H9 (cell line): Measurements from ENCODE around the gene FAF1. TPM values are rescaled to one million over a fixed set of nuclear protein-coding genes. Genes with fewer than 3 reads are reported as not detected.

ENCODE experiments used
- DNase-seq: peaks from one replicate; pipeline ENCODE4 v3.0.0-alpha.2; 2017
- H2AFZ ChIP-seq: one replicate; pipeline ENCODE4 v1.6.1; 2013; ENCODE audit warnings: mild to moderate bottlenecking, low read length, control low read depth, moderate library complexity
- H2AK5ac ChIP-seq: 2 replicates; pipeline ENCODE4 v1.6.1; 2013; ENCODE audit warnings: low read length, control low read depth, mixed read lengths; ENCODE audit not compliant: insufficient read length
- H2BK120ac ChIP-seq: one replicate; pipeline ENCODE4 v1.6.1; 2013; ENCODE audit warnings: low read depth, mild to moderate bottlenecking, low read length, control low read depth, inconsistent platforms; ENCODE audit not compliant: poor library complexity, severe bottlenecking
- H2BK12ac ChIP-seq: 2 replicates; pipeline ENCODE4 v1.6.1; 2013; ENCODE audit warnings: low read length, control low read depth, mixed read lengths, low read depth; ENCODE audit not compliant: insufficient read length
- H2BK15ac ChIP-seq: 2 replicates; pipeline ENCODE4 v1.6.1; 2013; ENCODE audit warnings: low read depth, low read length, control low read depth
- H2BK20ac ChIP-seq: one replicate; pipeline ENCODE4 v1.6.1; 2013; ENCODE audit warnings: low read depth, mild to moderate bottlenecking, low read length, control low read depth, inconsistent platforms; ENCODE audit not compliant: poor library complexity, severe bottlenecking
- H2BK5ac ChIP-seq: 2 replicates; pipeline ENCODE4 v1.6.1; 2013; ENCODE audit warnings: low read length, control low read depth, mixed read lengths; ENCODE audit not compliant: insufficient read length
- H3K14ac ChIP-seq: 2 replicates; pipeline ENCODE4 v1.6.1; 2013; ENCODE audit warnings: low read length, control low read depth; ENCODE audit not compliant: insufficient read depth
- H3K18ac ChIP-seq: 2 replicates; pipeline ENCODE4 v1.6.1; 2013; ENCODE audit warnings: low read depth, mild to moderate bottlenecking, mixed read lengths, low read length, control low read depth; ENCODE audit not compliant: insufficient read length
- H3K23ac ChIP-seq: 2 replicates; pipeline ENCODE4 v1.6.1; 2013; ENCODE audit warnings: low read length, control low read depth, mixed read lengths, low read depth; ENCODE audit not compliant: insufficient read length
- H3K23me2 ChIP-seq: 2 replicates; pipeline ENCODE4 v1.6.1; 2013; ENCODE audit warnings: low read depth, mild to moderate bottlenecking, mixed read lengths, low read length, control low read depth; ENCODE audit not compliant: insufficient read length, poor library complexity, severe bottlenecking
- H3K27ac ChIP-seq: 2 replicates; pipeline ENCODE4 v1.5.1; 2013; ENCODE audit warnings: low read length, control low read depth, mixed read lengths, low read depth; ENCODE audit not compliant: insufficient read length
- H3K27me3 ChIP-seq: 2 replicates; pipeline ENCODE4 v1.6.1; 2013; ENCODE audit warnings: low read length, control low read depth, inconsistent platforms; ENCODE audit not compliant: insufficient read depth
- H3K4ac ChIP-seq: 2 replicates; pipeline ENCODE4 v1.6.1; 2013; ENCODE audit warnings: low read depth, mild to moderate bottlenecking, control low read depth, inconsistent platforms, low read length, moderate library complexity
- H3K4me1 ChIP-seq: 2 replicates; pipeline ENCODE4 v1.6.1; 2013; ENCODE audit warnings: low read length, control low read depth, inconsistent platforms; ENCODE audit not compliant: insufficient read depth
- H3K4me2 ChIP-seq: 2 replicates; pipeline ENCODE4 v1.6.1; 2013; ENCODE audit warnings: low read length, control low read depth, mixed read lengths; ENCODE audit not compliant: insufficient read length, insufficient read depth
- H3K56ac ChIP-seq: 2 replicates; pipeline ENCODE4 v1.6.1; 2013; ENCODE audit warnings: low read depth, mild to moderate bottlenecking, mixed read lengths, low read length, control low read depth; ENCODE audit not compliant: insufficient read length
- H3K79me1 ChIP-seq: 2 replicates; pipeline ENCODE4 v1.6.1; 2013; ENCODE audit warnings: low read depth, mild to moderate bottlenecking, moderate library complexity, low read length, control low read depth, inconsistent platforms; ENCODE audit not compliant: insufficient read depth, poor library complexity, severe bottlenecking
- H3K79me2 ChIP-seq: 2 replicates; pipeline ENCODE4 v1.6.1; 2013; ENCODE audit warnings: low read length, control low read depth, inconsistent platforms; ENCODE audit not compliant: insufficient read depth
- H3K9ac ChIP-seq: 2 replicates; pipeline ENCODE4 v1.6.1; 2013; ENCODE audit warnings: low read length, control low read depth, mixed read lengths; ENCODE audit not compliant: insufficient read length; ENCODE audit errors: extremely low read depth
- H3K9me3 ChIP-seq: one replicate; pipeline ENCODE4 v1.6.1; 2013; ENCODE audit warnings: low read depth, low read length, inconsistent platforms; ENCODE audit not compliant: control insufficient read depth
- H3T11ph ChIP-seq: one replicate; pipeline ENCODE4 v1.6.1; 2013; ENCODE audit warnings: mild to moderate bottlenecking, low read length, control low read depth, inconsistent platforms
- H4K20me1 ChIP-seq: one replicate; pipeline ENCODE4 v1.6.1; 2013; ENCODE audit not compliant: control insufficient read depth, insufficient read length, insufficient read depth
- H4K5ac ChIP-seq: 2 replicates; pipeline ENCODE4 v1.6.1; 2013; ENCODE audit warnings: low read depth, mild to moderate bottlenecking, mixed read lengths, low read length, control low read depth; ENCODE audit not compliant: insufficient read length
- H4K8ac ChIP-seq: replicated peaks from 2 replicates; pipeline ENCODE4 v1.6.1; 2013; ENCODE audit warnings: low read length, control low read depth, mixed read lengths, low read depth; ENCODE audit not compliant: insufficient read length
- H4K91ac ChIP-seq: 2 replicates; pipeline ENCODE4 v1.6.1; 2013; ENCODE audit warnings: low read depth, mild to moderate bottlenecking, moderate library complexity, mixed read lengths, low read length, control low read depth; ENCODE audit not compliant: insufficient read length
- H3K27ac Mint-ChIP-seq, 3 experiments: 2 replicates in 2 of 3; 3 replicates in 1 of 3; pipeline ENCODE4 v1.8.0; 2020 to 2021; ENCODE audit warnings: mixed read lengths in 3 of 3, mild to moderate bottlenecking in 1 of 3, moderate library complexity in 1 of 3
- H3K27me3 Mint-ChIP-seq: 2 replicates; pipeline ENCODE4 v1.8.0; 2021; ENCODE audit warnings: low read depth, mild to moderate bottlenecking, moderate library complexity, mixed read lengths
- H3K36me3 Mint-ChIP-seq, 3 experiments: 2 replicates in 2 of 3; 3 replicates in 1 of 3; pipeline ENCODE4 v1.8.0; 2020 to 2021; ENCODE audit warnings: low read depth in 3 of 3, mixed read lengths in 3 of 3; ENCODE audit not compliant: insufficient read depth in 1 of 3
- H3K4me1 Mint-ChIP-seq, 2 experiments: 2 replicates each; pipeline ENCODE4 v1.8.0; 2020; ENCODE audit warnings: mixed read lengths in 2 of 2
- H3K4me3 Mint-ChIP-seq, 2 experiments: 2 replicates in 1 of 2; 3 replicates in 1 of 2; pipeline ENCODE4 v1.8.0; 2020 to 2021; ENCODE audit warnings: mild to moderate bottlenecking in 2 of 2, mixed read lengths in 2 of 2, moderate library complexity in 1 of 2
- H3K9me3 Mint-ChIP-seq, 2 experiments: 2 replicates in 1 of 2; 3 replicates in 1 of 2; pipeline ENCODE4 v1.8.0; 2020; ENCODE audit warnings: mild to moderate bottlenecking in 2 of 2, mixed read lengths in 2 of 2, moderate library complexity in 1 of 2
- WGBS: extraction: QIAGEN DNeasy Blood & Tissue Kit; methylation state at CpG from one replicate; pipeline ENCODE4 v1.1.7; 2013; ENCODE audit warnings: missing lambda C conversion rate, low lambda C conversion rate, mixed read lengths; ENCODE audit not compliant: insufficient read length; ENCODE audit errors: extremely low coverage; 5-methylcytosine and 5-hydroxymethylcytosine counted together
- total RNA-seq: library from RNA; stranded (reverse); gene quantifications from 2 replicates; pipeline ENCODE4 v1.2.1, GENCODE V29; 2021
- TF ChIP-seq, protein P1 (sequence below): fragments of 200-600 bp; sonication (generic); conservative IDR thresholded peaks from 3 replicates; pipeline ENCODE4 v1.8.0; 2021; ENCODE audit warnings: antibody characterized with exemption, mild to moderate bottlenecking

Gene FAF1
- total RNA-seq, 1 experiment from 2014 or later = 60.8 TPM

GRCh38 chr1:50719126-50719525 lies 240.9 kb downstream of the FAF1 start:
- Histone ChIP-seq H3T11ph (no peak overlapping the region), H3K4me1 (no peaks in the 10 kb centered on the region), H3K56ac (no peak overlapping the region), H3K9me3 (no peaks in the 10 kb centered on the region), H4K8ac (no peak overlapping the region), H4K20me1 (no peaks in the 10 kb centered on the region), H2BK12ac (no peak overlapping the region), H3K4ac (no peak overlapping the region), H3K4me2 (no peak overlapping the region), H3K23me2 (no peaks in the 10 kb centered on the region), H2BK5ac (no peak overlapping the region), H4K5ac (no peak overlapping the region), H3K27ac (no peak overlapping the region), H3K18ac (no peak overlapping the region), H3K79me1 (no peaks in the 10 kb centered on the region), H2BK120ac (no peak overlapping the region), H3K9ac (no peak overlapping the region), H2AFZ (no peak overlapping the region), H3K14ac (no peak overlapping the region), H2AK5ac (no peak overlapping the region), H3K23ac (no peak overlapping the region), H4K91ac (no peak overlapping the region), H2BK15ac (no peak overlapping the region), H3K27me3 (no peaks in the 10 kb centered on the region), H2BK20ac (no peak overlapping the region), H3K79me2 (no peaks in the 10 kb centered on the region)
- no peak for DNase-seq
- Mint-ChIP-seq H3K4me3 (no peak overlapping the region), H3K36me3 (peaks cover 0 to 8% (median 4%) of the 10 kb centered on the region in 3 experiments; a peak in 3 of 7 replicates), H3K4me1 (peaks cover 17% of the 10 kb centered on the region in 2 experiments), H3K27ac (0 out of 7 replicates have a peak overlapping the region, but pooled peaks of 2 of the 3 experiments have one; percentile 9 to 14), H3K9me3 (peaks cover 0 to 3% of the 10 kb centered on the region in 2 experiments; a peak in 1 of 5 replicates), H3K27me3 (no peaks in the 10 kb centered on the region)
- TF ChIP-seq, protein P1, sequence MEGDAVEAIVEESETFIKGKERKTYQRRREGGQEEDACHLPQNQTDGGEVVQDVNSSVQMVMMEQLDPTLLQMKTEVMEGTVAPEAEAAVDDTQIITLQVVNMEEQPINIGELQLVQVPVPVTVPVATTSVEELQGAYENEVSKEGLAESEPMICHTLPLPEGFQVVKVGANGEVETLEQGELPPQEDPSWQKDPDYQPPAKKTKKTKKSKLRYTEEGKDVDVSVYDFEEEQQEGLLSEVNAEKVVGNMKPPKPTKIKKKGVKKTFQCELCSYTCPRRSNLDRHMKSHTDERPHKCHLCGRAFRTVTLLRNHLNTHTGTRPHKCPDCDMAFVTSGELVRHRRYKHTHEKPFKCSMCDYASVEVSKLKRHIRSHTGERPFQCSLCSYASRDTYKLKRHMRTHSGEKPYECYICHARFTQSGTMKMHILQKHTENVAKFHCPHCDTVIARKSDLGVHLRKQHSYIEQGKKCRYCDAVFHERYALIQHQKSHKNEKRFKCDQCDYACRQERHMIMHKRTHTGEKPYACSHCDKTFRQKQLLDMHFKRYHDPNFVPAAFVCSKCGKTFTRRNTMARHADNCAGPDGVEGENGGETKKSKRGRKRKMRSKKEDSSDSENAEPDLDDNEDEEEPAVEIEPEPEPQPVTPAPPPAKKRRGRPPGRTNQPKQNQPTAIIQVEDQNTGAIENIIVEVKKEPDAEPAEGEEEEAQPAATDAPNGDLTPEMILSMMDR = no peak
- no CpG with 5 or more reads among the region's 1 CpG for WGBS
